SIG-M5 (cell line): ENCODE results near the gene VAV2.

Source experiments
- DNase-seq: peaks from one replicate; lab custom pipeline; 2025; lab: John Stamatoyannopoulos, UW

VAV2 gene

DNA sequence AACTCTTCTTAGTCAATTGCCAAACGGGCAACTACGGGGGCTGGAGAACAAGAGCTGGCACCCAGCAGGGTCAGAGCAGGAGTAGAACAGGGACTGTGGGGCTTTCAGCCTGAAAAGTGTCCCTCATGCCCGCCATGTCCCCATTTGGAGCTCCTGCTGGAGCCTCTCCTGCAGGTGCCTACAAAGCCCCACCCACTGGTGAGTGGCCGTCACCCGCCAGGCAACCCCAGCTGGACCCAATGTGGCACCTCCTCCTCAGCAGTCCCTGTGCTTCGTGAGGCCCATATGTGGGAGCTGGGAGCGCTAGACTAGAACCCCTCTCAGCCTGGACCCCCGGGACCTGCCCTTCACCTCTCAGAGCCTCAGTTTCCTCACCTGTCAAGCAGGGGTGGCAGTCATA lies 40.9 kb downstream of the VAV2 start:
- no peak for DNase-seq

DNA sequence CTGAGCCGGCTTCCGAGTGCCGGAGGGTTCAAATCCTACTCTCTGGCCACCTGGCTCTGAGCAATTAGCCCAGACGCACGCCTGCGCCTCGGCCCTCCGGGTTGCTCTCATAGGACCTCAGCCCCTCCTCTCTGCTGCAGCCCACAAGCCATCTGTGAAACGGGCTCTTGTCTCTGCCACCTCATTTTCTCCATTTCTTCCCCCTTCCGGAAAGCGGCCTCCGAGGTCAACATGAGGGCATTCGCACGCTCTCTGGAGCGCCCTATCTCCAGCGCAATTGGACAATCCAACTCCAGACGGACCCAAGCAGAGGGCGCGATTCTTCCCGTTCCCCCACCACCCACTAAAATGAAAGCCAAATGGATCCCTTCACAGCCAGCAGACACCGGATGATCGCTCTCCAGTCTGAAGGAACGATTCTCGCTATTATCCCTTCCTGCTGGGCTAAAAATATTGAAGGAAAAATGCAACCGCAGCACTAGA lies 41.5 kb downstream of the VAV2 start:
- no peak for DNase-seq

DNA sequence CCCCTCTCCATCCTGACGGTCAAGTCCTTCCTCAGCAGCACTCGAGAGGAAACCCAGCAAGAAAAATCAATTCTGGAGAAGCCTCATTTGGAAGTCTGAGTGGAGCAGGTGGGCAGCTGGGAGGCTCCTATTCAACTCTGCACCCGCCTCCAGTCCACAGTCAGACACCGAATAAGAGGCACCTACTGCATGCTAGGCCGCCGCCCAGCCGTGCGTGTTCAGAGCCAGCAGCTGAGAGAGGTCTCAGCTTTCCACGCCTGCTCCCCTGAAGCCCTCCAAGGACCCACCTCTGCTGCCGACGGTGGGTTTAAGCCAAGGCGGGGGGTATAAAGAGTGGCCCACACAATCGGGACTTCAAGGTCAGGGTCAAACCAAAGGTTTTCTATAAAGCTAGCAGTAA lies 41.9 kb downstream of the VAV2 start:
- no peak for DNase-seq

DNA sequence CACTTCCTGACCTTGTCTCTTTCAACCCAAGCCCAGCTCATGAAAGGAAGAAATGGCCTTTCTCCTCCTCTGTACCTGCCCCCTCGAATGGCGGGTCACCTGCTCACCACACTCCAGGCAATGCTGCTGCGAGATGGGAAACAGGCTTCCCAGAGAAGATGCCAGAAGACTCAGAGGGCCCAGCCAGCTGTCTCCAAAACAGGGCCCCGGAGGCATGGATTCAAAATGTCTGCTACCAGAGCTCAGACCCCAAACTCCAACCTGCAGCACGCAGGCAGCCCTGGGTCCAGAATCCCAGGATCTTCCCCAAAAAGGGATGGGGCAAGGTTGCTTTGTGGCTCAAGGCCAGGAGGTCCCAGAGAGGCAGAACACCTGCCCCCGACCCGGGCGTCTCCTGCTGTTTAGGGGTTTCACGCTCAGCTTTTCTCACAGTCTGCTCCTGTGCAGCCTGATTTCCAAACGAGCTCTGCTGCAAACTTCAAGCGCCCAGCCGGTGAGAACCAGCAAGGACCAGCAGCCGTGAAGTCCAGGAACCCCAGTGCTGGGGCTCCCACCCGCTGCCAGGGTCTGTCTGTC lies 42.5 kb downstream of the VAV2 start:
- DNase-seq: no peak

DNA sequence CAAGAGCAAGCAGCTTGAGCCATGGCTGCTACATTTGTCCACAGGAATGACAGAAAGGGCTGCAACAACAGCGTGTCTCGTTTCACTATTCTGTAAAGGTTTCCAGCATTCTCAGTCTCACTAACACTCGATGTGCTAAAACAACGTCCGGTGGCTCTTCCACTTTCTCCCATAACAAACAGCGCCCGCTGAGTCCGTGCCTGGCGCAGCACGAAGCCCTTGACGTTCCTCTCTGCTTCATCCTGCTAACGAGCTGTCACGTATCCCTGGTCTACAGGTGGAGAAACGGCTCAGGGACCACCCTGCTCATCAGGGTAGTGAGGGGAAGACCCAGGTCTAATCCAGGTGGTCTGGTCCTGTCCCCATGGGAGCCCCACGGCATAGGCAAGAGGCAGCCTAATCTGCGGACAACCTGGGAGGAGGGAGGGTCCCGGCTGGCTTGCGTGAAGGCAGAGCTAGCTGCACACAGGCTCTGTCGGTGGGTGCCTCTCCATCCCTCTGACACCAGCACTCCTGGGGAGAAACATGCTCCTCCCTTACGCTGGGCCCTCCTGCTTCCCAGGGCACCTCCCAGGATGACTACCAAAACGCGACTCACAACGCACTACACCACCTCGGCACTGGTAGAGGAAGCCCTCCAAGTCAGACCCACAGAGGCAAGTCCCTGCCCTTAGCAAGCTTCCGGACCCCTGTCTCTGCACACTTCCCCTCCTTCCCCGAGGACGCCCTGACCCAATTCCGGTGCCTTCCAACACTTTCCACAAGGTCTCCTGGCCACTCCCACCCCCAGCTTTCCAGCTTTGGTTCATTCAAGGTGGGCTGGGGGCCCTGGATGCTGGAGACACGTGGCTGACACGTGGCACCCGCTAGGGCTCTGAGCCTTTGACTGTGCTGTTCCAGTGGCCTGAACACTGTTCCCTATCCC lies 43.3 kb downstream of the VAV2 start:
- no peak for DNase-seq

DNA sequence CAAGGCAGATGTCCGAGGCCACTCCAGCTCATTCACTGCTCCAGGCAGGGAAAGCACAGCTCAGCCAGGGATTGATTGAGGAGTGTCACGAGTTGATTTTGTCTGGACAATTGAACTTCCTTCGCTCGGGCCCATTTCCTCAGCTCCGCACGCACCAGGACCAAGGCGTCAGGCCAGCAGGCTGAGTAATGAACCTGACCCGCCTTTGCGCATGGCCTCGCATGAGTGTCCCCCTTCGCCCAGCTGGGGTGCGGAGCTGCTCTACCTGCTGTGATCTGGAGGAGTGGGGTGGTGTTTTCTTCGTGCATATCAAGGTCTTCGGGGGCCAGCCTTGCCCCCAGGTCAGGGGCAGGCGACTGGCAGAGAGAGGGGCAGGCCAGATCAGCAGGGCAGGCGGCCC lies 44.0 kb downstream of the VAV2 start:
- DNase-seq: no peak

DNA sequence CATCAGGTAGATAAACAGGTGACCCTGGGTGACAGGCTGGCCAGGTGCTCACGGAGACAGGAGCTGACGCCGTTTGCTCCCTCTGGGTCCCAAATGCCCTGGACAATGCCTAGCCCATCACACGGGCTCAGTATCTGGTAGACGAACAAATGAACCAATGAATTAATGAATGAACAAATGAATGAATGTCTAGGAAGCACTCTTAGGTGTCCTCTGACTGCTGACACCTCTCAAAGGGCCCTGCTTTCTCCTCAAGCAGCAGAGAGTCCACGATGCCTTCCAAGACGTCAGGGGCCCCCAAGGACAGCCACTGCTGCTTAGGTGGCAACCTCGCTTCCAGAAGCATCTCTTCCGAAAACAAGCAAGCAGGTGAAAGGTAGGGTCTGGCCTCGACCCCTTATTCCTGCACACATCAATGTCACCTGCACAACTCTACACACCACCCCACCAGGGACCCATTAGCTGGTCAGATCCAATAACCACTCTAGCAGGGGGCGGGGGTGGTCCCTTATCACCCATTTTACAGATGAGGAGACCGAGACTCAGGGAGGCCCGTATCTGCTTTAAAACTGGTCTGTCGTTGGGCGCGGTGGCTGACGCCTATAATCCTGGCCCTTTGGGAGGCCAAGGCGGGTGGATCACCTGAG lies 45.2 kb downstream of the VAV2 start:
- DNase-seq: no peak

DNA sequence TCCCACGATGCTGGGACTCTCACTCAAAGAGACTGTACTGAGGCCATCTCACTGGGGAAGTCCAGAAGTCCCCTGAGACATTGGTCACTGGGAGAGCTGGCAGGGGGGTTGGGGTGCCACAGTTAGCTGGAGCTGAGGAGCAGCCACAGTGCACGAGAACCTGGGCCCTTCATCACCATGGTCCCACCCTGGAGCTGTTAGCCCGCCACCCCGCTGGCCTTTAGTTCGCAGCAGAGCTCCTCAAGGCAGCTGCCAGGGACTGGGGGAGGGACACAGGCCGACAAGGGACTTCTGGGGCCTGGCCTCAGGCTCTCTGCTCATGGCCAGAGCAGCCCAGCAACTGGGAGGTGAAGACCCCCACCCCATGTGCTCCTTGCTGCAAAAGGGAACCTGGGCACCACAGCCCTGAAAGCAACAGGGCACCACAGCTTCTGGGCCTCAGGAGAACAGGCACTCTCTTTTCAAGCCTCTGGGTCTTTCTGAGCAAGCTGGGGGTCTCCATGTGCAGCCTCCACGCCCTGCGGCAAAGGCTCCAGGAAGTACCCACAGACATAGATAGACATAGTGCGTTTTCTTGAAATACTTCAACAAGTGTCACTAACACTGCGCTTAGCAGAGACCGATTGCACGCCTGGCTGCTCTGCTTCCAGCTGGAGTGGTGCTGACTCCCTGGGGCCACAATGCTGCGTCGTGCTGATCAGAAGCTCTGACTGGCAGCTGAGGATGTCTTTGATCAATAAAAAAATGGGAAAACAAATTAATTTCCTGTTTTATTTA lies 46.0 kb downstream of the VAV2 start:
- no peak for DNase-seq

DNA sequence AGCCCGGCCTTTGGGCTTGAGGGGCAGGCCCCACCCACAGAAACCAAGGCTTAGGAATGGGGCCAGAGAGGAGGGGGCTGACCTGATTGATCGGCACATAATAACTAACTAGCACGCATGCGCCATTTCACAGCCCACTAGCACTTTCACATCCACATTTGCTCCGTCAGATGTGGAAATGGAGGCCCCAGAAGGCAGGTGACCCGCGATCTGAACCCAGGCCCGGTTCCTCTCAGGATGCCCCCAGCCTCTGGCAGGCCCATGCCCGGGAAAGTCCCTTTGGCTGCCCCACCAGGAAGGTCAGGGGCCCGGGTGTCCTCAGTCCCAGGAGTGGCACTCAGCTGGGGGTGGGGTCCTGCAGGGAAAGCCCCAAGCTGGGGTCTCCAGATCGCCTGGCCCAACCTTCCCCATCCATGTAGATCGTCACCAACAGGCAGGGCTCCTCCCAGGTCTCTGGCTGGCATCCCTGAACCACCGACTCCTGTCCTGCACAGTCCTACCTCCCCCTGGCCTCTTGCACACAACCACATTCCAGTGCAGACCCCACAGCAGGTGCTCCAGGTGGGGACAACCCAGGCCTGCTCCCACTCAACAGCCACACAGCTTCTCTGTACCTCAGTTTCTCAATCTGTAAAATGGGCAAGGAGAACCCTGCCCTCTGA lies 46.7 kb downstream of the VAV2 start:
- DNase-seq: no peak

DNA sequence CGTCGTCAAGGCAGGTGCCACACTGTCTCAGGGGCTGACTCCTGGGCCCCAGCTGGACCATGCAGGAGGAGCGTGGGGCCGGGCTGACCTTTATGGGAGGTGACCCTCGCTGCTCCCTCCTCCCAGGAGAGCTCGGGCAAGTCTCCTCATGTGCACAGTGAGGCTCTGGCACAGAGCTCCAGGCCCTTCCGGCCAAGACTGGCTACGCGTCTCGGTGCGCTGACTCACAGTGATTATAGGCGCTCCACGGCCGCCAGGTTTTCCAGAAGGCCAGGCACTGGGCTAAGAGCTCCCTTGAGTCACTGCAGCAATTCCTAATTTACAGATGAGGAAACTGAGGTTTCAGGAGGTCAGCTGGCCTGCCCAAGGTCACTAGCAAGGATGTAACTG lies 47.4 kb downstream of the VAV2 start:
- no peak for DNase-seq

DNA sequence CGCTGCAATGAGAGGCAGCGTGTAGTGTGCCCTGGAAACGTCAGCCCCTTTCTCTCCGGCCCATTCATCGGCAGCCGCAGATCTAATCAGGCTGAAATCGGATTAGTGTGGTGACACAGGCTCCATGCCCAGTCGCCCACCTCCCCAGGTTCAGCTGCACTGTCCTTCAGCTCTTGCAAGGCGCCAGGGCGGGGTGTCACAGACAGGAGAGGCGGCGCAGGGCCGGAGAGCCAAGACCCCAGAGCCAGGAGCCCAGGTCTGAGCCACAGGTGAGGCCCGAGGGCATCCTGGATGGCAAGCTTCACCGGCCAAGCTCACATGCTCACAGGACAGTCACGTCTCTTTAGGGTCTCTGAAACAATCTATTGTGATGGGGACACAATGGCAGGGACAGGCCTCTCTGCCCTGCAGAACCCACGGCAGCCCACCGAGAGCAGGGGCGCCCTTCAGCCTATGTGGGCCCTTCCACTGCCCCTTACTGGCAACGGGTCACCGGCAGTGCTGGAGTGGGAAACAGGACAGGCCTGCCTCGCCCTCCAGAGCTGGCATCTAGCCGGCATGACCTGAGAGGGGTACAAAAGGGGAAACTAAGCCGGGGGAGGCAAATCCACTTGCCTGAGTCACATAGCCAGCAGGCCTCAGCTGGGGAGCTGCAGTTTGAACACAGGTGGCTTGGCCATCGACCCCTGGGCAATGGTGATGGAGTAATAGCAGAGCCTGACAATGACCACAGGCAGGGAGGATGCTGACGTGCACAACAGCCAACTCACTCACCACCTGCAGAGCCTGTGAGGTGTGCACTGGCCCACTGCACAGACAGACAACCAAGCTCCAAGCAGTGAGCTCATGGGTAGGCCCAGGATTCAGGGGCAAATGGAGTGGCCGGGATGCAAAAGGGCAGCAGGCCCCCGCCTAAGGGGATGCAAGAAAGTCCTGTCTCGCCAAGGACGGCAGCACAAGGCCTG lies 48.1 kb downstream of the VAV2 start:
- DNase-seq: no peak

DNA sequence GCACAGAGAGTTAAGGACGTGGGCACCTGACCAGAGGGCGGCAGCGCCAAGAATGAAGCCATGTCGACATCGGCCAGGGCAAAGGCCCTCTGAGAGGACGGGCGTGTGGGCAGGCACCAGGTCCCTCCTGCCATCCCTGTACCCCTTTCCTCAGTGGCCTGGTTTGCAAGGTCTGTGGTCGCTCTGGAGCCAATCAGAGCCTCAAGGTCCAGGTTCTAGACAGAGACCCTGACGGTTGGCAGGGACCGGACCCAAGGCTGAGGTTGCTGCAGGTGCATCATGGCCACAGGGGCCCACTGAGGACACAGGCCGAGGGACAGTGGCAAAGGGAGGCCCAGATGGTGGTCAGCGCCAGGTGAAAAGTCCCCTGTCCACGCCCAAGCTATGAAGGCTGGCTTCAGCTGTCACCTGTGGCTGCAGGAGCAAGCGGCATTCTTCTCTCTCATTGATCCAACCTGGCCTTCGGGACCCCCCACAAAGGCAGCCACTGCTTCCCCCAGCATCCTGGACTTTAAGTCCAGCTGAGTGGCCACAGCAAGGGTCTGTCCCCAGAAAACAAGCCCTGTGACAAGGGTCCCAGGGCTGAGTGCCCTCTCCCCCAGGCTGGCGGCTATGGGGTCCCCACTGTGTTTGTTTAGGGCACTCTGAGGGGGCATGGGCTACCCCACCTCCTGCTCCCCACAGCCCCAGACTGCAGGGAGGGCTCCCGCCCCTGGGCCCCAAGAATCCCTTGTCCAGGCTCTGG lies 48.9 kb downstream of the VAV2 start:
- DNase-seq: no peak

DNA sequence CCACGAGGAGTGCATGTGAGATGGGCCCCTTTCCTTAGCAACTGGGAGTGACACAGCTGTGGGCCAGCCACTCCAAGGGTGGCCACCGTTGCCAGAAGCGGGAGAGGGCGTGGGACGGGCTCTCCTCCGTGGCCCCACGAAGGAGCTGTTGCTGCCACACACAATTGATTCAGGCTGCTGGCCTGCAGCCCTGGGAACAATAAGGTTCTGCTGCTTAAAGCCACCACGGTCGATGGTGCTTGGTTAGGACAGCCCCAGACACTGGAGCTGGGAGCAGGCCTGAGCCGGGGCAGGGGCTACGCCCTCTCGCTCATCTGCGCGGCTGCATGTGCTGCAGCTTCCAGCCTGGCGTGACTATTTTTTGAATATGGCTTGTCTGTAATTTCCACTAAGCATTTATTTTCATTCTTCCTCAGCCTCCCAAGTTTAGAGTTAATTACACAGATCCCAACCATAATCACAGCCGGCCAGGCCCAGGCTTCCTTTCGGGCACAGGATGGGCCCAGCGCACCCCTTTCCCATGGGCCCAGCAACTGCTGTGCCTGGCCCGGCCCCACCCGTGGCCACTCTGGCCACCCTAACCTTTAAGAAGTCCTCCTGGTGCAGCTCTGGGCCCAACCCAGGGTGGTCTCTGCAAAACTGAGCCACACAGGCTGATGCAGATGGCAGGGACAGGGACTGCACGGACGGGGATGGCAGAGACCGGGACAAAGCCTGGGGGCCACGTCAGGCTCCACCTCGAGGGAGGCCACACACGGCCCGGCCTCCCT lies 49.7 kb downstream of the VAV2 start:
- no peak for DNase-seq

DNA sequence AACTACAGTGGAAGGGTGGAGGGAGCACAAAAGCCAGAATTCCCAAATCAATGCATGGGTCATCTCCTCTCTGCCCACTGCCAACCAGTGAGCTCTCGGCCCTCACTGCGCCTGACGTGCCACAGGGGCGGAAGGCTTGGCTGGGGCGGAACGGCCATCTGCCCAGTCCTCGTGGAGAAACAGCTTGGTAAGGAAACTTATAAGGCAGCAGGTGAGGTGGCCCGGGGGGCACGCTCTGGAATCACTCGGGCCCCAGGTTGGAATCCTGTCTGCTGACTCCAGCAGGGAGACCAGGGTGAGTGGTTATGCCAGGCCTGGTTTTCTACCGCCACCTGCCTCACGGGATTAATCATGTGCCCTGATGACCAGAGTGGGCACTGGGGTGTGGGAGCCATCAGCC lies 52.3 kb downstream of the VAV2 start:
- no peak for DNase-seq

DNA sequence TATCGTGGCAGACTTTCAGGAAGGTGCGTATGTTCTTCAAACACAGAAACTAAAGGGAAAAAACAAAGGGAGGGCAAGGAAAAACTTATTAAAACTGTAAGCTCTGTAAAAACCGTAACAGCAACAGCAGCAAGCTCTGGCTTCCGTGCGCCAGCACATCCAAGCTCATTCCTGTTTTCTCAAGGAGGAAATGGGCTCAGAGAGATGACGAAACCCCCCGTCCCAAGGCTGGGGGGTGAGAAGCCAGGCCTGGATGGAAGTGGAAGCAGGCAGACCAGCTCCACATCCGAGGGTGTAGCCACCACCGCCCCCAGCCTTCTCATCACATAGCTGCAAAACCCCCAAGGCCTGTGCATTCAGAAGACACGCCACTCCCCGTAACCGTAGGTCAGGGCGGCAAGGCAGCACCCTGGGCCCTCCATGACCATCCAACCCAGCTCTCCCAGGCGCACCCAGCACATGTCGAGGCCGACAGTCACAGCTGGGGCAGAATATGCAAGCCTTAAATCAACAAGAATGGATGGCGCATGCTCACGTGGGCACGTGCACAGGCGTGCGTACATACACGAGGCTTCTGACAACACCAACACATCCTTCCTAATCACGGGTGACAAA lies 52.8 kb downstream of the VAV2 start:
- no peak for DNase-seq

DNA sequence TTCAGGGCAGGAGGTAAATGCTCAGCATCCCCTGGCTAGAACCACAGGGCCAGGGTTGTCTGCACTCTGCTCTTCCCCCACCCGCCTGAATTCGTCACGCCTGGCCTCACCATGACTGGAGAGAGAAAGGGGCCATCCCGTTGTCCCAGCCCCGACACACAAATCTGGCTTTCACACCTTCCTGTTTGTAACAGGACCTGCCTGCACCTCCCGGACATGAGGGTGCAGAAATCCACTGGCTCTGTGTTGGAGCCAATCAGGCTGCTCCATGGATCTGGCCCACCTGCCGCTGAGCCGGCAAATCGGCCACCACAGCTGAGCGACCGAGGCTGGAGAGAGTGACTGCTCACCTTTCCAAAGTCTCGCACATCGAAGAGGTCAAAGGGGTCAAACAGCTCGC lies 53.4 kb downstream of the VAV2 start:
- no peak for DNase-seq

DNA sequence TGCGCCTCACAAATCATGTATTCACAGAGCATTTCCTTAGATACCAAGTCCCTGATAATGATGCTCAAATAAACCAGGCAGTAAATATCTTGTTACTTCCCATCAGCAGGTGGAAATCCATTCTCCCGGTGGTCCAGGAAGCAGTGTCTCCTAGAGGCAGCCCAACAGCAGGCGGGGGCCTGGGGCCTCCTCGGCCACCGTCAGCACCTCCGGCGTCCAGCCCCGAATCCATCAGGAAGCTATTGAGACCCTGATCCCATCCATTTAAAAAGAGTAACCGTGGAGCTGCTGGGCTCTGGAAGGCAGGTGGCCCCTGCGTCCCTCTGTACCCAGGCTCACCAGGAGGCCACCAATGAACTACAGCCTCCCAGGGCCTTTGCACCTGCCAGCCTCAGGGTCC lies 54.0 kb downstream of the VAV2 start:
- no peak for DNase-seq

DNA sequence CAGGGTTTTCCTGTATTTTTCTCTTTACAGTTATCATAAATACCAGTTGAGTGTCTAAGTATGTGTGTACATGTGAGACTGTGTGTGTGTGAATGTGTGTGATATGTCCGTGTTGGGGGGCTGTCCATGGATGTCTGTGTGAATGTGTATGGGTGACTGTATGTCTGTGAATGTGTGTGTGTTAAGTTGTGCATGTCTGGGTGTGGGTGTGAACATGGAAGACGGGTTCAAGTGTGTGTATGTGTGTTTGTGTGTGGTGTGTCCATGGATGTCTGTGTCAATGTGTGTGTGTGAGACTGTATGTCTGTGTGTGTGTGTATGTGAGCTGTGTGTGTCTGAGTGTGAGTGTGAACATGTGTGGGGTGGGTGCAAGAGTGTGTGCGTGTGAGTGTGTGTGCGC lies 55.0 kb downstream of the VAV2 start:
- no peak for DNase-seq
